Activated CD8-positive, alpha-beta memory T cell treated with anti-CD3 and anti-CD28 coated beads for 1 hour (primary cell): ENCODE results near the gene TXNRD1.
"Not testable (repeated sequence)": the region's sequence is repeated elsewhere in the genome, so short reads cannot be mapped to it uniquely, and the experiment has no call there.

Experiments used
- DNase-seq, 2 donors: peaks; one replicate each; pipeline ENCODE4 v3.0.0-alpha.2; 2020; ENCODE audit warnings: low read depth in 1 of 2; ENCODE audit errors: extremely low read depth in 1 of 2

Gene TXNRD1

DNA sequence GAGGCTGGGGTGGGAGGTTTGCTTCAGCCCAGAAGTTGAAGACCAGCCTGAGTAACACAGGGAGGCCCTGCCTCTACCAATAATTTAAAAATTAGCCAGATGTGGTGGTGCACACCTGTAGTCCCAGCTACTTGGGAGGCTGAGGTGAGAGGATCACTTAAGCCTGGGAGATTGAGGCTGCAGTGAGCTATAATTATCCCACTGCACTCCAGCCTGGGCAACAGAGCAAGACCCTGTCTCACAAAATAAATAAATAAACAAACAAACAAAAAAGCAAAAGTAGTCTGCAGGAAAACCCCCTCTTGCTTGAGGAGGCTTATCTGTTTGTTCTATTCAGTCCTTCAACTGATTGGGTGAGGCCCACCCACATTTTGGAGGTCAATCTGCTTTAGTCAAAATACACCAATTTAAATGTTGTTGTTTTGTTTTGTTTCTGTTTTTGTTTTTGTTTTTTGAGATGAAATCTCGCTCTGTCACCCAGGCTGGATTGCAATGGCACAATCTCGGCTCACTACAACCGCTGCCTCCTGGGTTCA, 24.9 kb upstream of the TXNRD1 start:
- no peak for DNase-seq

DNA sequence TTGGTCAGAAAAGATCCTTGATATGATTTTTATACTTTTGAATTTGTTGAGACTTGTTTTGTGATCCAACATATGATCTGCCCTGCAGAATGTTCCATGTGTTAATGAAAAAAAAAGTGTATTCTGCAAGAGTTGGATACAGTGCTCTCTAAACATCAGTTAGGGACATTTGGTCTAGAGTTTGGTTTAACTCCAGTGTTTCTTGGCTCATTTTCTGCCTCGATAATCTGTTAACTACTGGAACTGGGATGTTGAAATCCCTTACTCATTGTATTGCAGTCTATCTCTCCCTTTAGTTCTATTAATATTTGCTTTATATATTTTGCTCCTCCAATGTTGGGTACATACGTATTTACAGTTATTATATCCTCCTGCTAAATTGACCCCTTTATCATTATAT, 18.3 kb upstream of the TXNRD1 start:
- DNase-seq = no peak

DNA sequence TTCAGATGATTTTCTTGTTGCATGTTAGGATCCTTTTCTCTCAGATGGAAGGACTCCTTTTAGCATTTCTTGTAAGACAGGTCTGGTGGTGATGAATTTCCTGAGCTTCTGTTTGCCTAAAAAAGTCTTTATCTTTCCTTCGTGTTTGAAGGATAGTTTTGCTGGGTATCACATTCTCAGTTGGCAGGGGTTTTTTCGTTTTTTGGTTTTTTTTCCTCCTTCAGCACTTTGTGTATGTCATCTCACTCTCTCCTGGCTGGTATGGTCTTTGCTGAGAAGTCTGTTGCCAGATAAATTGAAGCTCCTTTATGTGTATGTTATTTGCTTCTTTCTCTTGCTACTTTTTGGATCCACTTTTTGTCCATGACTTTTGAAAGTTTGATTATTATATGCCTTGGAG, 15.6 kb upstream of the TXNRD1 start:
- no peak for DNase-seq

DNA sequence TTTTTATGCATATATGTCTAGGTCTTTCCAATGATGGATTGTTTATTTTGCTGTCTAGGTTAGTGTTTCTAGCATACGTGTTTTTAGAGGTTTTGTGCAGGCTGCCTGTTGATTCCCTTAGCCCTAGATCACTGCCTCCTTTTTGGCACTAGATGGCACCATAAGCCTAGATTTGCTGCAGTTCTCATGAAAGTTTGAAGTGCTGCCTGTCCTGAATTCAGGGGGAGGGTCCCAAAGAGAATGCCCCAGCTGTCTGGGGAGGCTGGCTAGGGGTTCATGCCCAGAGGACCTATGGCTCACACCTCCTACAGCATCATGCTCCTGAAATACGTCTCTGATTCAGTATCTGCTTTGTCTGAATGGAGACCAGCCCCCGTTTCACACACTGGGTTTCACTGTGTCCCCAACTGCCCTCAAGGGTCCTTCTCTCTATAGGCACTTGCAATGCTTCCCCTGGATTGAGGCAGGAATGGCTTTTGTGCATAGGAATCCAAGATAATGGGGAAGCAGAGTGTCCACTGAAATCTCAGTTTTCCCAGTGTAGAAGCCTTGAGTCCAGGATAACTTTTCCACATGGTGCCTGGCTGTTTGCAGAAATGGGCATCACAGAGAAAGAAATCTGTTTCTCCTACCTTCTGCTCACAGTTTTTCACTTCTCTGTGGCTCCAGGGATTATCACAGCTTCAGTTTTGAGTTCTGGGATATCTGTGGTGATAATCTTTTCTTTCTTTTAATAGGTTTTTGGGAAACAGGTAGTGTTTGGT, 14.2 kb upstream of the TXNRD1 start:
- DNase-seq = no peak

DNA sequence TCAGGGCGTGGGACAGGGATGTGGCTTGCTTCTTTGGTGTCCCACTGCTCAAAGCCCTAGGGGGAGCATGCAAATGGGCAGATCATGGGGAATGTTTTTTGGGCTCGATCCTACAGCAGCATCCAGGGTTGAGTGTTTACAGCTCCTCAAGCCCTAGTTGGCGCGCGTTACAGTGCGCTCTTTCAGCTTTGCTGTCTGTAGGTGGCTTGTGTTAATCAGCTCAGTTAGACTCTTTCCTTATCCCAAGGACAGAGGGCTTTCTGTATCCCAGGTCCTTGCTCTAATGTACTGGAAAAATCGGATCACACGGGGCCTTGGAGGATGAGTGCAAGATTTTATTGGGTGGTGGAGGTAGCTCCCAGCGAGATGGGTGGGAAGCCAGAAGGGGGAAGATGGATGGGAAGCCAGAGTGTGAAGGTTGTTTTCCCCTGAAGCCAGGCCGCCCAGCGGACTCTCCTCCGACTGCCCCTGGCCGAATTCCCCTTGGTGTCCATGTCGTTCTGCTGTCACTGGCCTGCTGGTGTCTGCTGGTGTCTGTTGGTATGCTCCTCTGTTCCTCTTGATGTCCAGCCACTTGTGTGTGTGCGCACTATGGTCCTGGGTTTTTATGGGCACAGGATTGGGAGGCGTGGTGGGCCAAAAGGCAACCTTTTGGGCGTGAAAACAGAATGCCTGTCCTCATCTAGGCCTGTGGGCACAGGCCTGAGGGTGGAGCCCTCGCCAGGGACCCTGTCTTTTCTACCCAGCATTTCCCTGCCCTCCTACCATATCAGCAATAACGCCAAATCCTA, 10.7 kb upstream of the TXNRD1 start:
- DNase-seq = no peak

DNA sequence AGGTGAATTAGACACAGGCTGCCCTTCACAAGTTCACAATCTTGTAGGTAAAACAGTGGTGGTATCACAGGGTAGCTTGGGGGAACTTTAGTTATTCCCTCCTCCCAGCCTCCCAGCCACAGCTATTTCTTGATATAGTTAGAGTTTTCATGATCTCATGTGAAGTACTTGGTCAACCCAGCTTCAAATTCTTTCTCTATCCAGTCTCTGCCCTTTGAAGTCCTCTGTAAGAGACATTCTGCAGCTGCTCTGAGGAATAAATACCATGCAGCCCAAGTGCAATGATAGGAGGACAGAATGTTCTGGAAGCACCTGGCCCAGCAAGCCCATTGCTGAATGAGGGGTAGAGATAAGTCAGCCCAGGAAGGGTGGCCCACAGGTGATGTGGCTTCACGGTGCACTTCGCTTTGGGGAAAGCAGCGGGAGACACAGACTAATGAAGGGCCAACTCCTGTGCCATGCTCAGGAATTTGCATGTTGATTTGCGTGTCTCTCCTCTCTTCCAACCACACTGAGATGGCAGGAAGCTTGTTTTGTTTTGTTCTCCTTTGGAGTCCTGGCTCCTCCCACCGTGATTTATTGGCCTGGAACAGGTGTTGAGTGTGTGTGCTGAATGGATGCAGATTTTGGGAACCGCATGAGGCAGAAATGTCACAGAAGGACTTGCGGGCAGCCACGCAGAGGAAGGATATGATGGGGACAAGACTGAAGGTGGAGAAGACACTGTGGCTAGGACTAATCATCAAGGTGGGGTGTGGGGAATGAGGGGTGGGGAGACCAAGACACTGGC, 8.0 kb upstream of the TXNRD1 start:
- DNase-seq = no peak

DNA sequence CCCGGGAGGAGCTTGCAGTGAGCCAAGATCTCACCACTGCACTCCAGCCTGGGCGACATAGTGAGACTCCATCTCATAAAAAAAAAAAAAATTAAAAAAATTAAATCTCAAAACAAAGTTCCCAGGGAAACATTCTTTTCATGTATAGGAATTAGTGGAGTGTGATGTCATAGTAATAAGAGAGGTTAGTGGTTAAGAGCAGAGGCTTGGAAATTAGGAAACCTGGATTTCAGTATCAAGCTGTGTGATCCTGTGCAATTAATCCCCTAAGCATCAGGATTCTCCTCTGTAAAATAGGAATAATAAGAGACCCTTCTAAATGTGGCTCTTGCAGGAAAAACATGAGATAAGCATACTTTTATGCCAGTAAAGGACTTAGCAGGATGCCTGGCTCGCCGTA, 3.1 kb upstream of the TXNRD1 start:
- no peak for DNase-seq

DNA sequence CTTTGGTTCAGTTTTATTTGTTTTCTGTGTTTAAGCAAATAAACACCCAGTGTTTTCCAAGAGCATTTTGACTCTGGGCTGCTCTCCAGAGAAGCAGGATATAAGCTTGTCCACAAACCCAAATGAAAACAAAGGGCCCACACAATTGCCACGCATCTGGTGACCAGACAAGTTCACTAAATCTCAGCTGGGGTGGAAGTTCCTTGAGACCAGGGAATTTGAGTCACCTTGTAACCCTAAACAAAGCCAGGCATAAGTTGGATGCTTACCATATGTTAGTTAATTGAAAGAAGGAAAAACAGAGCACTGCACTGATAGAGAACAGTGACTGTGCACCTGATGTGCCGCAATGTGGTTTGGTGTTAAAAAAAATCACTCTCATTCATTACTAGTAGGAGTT, 1.6 kb upstream of the TXNRD1 start:
- no peak for DNase-seq

DNA sequence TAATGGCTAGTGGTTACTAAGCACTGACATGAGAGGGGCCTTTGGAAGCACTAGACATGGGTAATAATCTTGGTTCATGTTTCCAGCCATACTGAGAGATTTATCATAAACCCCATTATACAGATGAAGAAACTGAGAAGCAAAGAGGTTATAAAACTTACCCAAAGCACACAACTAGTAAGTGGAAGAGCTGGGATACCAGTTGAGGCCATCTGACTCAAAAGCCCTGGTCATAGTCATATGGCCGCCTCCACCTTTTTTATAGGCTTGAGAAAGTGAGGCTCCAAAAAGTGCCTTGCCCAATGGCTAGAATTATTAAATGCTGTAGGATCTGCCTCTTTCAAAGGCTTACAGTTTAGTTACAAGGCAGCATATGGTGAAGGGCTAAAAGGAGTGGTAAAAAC, 944 bp downstream of the TXNRD1 start:
- DNase-seq = no peak

DNA sequence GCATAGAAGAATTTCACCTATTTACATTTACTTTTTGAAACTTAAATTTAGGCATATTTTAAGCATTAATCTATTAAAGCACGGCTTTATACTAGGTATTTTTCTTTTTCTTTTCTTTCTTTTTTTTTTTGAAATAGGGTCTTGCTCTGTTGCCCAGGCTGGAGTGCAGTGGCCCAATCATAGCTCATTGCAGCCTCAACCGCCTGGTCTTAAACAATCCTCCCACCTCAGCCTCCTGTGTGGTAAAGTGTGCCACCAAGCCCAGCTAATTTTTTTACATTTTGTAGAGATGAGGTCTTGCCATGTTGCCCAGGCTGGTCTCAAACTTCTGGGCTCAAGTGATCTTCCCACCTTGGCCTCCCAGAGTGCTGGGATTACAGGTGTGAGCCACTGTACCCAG, 2.9 kb downstream of the TXNRD1 start:
- DNase-seq = not testable (repeated sequence)

DNA sequence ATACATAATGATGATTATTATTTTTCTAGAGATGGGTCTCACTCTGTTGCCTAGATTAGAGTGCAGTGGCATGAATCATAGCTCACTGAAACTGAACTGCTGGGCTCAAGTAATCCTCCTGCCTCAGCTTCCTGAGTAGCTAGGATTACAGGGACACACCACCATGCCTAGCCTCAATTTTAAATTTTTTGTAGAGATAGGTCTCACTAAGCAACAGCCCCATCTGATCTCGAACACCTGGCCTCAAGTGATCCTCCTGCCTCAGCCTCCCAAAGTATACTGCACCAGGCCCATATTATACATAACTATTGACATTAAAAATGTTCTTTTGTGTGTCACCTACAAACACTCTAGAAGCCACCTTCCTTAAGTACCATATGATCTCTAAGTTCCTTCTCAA, 3.4 kb downstream of the TXNRD1 start:
- DNase-seq = no peak

DNA sequence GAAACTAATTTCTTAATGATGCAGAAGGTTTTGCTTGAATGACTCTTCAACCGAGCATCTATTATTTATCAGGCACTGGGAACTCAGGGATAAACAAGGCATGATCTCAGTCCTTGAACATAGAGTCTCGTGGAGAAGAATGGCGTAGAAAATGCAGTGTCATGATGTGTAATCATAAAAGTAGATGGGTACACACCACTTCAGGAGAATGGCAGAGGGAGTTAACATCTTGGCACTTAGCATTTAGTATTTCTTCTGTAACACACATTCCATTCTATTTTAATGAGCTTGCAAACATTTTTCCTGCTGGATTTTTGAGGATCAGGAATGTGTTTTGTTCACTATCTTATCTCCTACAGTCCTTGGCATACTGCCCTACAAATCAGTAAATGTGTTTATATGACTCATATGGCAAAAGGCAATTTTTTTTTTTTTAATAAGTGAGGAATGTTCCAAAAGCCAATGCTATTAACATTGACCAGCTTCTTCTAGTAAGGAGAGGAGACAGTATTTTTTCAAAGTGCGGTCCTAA, 3.8 kb downstream of the TXNRD1 start:
- no peak for DNase-seq

DNA sequence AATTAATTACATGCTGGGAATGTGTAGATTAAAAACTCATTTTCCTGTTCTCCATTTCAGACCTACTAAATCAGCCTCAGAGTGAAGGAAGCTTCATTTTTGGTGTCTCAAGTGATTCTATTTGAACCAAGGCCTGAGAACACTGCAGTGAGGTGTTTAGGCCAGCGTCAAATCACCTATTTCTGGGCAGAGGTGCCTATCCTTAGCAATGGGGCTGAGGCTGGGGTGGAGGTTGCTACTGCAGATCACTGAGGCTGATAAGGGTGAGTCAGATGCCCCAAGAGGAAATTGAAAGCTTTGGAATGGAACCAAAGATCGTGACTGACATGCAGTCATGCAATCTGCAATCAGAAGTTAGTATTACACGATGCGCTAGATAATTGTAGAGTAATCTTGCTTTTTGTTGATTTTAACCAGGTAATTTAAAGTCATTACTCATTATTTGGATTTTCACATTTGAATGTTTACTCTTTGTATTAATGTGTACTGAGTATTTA, 4.4 kb downstream of the TXNRD1 start:
- peak in 1 of 2 donors; percentile 40 for DNase-seq

DNA sequence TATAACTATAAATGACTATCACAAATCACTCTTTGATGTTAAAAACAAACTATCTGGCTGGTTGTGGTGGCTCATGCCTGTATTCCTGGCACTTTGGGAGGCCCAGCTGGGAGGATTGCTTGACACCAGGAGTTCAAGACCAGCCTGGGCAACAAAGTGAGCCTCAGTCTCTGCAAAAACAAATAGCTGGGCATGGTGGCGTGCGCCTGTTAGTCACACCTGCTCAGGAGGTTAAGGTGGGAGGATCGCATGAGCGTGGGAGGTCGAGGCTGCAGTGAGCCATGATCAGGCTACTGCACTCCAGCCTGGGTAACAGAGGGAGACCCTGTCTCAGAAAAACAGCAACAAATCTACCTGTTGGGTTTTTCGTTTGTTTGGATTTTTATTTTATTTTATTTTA, 5.4 kb downstream of the TXNRD1 start:
- no peak for DNase-seq

DNA sequence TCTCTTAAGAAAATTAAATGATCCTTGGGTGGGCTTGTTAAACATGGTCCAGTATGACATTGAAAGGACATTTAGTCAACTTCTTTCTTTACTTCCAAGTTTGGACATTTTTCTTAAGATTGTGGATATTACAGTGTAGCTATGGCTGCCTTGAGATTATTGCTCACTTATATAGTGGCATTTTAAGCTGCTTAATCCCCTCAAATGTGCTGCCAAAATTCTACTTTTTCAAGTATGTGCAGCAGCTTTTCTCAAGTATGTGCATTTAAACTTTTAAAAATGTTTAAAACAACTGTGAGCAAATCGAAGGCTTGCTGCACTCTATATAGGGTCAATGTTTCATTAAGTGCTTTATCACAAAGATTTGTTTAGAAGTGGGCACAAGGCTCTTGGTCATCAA, 7.4 kb downstream of the TXNRD1 start:
- DNase-seq = no peak

DNA sequence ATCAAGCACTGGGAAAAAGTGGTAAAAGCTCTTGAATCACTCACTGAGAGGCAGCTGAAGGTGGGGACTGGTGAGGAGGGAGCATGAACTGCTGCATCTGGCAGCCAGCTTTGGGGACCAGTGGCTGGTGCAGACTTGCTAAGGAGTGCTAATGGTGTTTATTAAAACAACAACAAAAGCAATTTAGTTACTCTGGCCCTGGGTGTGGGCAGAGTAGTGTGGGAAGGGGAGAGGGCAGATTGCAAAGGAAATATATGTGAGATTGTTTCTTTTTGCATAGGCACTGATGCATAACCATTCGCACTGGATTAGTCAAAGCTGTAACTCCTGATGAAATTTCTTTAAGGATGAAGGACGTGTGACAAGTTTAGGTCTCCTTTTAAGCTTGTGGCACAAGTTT, 8.1 kb downstream of the TXNRD1 start:
- DNase-seq = no peak

DNA sequence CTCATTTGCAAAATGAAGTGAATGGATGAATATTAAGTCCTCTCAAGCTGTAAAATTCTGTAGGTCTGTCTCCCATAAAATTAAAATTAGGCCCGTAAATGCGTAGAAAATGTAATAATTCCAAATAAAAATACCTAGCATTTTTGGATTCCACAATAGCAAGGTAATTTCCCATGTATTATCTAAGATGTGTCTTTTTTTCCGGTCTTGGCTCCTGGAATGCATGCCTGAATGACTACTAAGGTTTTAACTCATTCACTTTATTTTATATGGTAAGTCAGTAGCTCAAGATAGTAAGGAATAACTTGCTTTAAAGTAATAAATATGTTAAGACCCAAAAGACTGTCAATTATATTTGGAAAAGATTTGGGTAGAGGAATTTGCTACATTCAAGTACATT, 11.1 kb downstream of the TXNRD1 start:
- DNase-seq = no peak

DNA sequence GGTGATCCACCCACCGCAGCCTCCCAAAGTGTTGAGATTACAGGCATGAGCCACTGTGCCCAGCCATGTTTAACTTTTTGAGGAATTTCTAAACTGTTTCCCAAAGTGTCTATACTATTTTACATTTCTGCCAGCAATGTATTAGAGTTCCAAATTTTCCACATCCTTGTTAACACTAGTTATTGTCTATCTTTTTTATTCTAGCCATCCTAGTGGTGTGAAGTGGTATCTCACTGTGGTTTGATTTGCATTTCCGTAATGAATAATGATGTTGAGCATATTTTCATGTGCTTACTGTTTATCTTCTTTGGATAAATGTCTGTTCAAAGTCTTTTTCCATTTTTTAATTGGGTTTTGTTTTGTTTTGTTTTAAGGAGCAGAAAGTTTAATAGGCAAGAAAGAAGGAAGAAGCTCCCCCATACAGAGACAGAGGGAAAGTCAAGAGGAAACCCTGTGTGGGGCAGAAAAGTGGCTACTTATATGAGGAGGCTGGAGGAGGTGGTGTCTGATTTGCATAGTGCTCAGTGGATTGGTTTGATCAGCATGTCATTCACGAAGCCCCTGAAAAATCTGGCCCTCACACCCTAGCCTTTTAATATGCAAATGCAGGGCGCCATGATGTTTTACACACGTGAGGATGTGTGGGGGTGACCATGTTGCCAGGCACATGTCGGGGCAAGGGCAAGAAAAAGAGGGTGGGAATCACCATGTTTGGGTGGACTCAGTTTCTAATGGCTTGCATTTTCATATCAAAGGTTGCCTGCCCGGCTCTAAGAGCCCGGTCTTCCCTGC, 14.9 kb downstream of the TXNRD1 start:
- no peak for DNase-seq

DNA sequence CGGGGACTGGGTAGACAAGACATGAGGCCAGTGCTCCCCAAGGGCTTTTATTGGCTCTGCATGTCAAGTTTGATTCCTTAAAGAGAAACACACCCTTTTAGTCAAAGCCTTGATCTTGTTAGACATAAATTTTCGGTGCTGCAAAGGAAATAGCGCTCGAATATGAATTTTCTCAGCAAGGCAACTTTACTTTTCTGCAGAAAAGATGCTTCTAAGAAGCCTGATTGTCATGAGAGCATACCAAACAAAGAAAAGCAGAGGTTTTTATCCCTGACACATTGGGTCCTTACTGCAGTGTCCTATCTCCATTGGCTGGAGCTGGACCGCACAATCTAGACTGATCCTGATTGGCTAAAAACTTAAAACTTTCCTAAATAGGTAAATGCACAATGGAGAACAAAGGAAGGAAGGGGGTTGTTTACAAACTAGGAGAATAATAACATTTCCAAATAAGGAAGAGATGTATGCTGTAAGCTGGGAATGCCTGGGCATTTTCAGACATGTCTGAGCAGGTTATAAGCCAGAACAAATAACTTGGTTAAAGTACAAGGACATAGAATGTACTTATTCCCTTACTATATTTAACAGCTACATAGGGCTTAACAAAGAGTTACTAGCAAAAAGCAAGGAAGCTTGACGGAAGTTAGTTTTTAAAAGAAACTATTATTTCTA, 17.2 kb downstream of the TXNRD1 start:
- DNase-seq = no peak
